HL-60 (cell line): ENCODE data around the gene CPT1A.

ENCODE experiments used
- GABPA ChIP-seq: IDR thresholded peaks from 2 replicates; pipeline ENCODE4 v1.6.1; 2012; ENCODE audit warnings: low read depth
- POLR2AphosphoS5 ChIP-seq: IDR thresholded peaks from 2 replicates; pipeline ENCODE4 v1.6.1; 2012; ENCODE audit warnings: low read depth
- SPI1 ChIP-seq: IDR thresholded peaks from 2 replicates; pipeline ENCODE4 v1.6.1; 2012; ENCODE audit warnings: low read depth, mild to moderate bottlenecking, borderline replicate concordance
- TF ChIP-seq, protein P1 (sequence below): IDR thresholded peaks from one replicate; pipeline ENCODE4 v1.5.1; 2011; ENCODE audit warnings: low read length, control low read depth, inconsistent platforms; ENCODE audit not compliant: insufficient read depth
- TF ChIP-seq, protein P2 (sequence below): IDR thresholded peaks from 2 replicates; pipeline ENCODE4 v1.6.1; 2012; ENCODE audit warnings: low read depth; ENCODE audit not compliant: insufficient replicate concordance

DNA sequence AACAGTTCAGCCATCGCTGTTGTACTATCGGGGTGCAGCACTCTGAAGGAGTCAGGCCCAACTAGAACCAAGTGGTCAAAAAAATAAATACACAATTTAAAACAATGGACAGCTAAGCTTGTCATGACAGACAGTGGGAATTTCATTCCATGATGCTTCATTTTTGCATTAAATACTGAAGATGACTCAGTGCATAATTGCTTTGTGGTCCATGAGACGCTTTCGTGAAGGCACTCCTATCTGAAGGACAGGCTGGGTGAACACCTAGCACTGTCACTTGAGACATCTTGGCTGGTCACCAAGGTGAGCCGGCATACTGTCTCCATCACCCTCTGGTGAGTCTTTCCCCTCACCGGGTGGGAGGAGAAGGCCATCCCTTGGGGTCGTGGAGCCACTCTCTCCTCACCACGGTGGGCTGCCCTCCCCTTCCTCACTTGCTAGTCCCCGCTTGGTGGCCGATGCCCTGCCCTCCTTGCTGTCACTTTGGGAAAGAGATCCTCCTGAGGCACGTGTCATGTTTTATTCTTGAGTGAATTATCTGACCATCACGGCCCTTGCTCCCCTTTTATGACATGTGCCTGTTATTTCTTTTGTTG lies 85.4 kb downstream of the CPT1A start:
- TF ChIP-seq, protein P1, sequence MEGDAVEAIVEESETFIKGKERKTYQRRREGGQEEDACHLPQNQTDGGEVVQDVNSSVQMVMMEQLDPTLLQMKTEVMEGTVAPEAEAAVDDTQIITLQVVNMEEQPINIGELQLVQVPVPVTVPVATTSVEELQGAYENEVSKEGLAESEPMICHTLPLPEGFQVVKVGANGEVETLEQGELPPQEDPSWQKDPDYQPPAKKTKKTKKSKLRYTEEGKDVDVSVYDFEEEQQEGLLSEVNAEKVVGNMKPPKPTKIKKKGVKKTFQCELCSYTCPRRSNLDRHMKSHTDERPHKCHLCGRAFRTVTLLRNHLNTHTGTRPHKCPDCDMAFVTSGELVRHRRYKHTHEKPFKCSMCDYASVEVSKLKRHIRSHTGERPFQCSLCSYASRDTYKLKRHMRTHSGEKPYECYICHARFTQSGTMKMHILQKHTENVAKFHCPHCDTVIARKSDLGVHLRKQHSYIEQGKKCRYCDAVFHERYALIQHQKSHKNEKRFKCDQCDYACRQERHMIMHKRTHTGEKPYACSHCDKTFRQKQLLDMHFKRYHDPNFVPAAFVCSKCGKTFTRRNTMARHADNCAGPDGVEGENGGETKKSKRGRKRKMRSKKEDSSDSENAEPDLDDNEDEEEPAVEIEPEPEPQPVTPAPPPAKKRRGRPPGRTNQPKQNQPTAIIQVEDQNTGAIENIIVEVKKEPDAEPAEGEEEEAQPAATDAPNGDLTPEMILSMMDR = no peak
- TF ChIP-seq POLR2AphosphoS5 (no peak), GABPA (no peak), SPI1 (no peak)
- TF ChIP-seq, protein P2, sequence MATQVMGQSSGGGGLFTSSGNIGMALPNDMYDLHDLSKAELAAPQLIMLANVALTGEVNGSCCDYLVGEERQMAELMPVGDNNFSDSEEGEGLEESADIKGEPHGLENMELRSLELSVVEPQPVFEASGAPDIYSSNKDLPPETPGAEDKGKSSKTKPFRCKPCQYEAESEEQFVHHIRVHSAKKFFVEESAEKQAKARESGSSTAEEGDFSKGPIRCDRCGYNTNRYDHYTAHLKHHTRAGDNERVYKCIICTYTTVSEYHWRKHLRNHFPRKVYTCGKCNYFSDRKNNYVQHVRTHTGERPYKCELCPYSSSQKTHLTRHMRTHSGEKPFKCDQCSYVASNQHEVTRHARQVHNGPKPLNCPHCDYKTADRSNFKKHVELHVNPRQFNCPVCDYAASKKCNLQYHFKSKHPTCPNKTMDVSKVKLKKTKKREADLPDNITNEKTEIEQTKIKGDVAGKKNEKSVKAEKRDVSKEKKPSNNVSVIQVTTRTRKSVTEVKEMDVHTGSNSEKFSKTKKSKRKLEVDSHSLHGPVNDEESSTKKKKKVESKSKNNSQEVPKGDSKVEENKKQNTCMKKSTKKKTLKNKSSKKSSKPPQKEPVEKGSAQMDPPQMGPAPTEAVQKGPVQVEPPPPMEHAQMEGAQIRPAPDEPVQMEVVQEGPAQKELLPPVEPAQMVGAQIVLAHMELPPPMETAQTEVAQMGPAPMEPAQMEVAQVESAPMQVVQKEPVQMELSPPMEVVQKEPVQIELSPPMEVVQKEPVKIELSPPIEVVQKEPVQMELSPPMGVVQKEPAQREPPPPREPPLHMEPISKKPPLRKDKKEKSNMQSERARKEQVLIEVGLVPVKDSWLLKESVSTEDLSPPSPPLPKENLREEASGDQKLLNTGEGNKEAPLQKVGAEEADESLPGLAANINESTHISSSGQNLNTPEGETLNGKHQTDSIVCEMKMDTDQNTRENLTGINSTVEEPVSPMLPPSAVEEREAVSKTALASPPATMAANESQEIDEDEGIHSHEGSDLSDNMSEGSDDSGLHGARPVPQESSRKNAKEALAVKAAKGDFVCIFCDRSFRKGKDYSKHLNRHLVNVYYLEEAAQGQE = no peak
